ENCODE measurements around the gene MBP. TPM values are rescaled to one million over a fixed set of nuclear protein-coding genes. Genes with fewer than 3 reads are reported as not detected.

MBP gene
- total and polyA plus RNA-seq, 10 of the 15 experiments (the other 5 are each of a cell fraction or from before 2014, with no cell fraction given), result 12.2 to 67.8 (median 42.1) TPM

GRCh38 chr18:77012806-77013541 lies 119.6 kb downstream of the MBP start:
- ATAC-seq (no peak), DNase-seq (ENCODE audit: low read depth, low spot score) (no peak), FAIRE-seq (no peak)
- RAD21 ChIA-PET (ENCODE audit: unreplicated experiment), result interaction anchor here (1.7 kb wide), 2 partner anchors 12 to 199 kb away, joined by 5 to 7 read pairs; no protein-coding TSS in a partner anchor
- Histone ChIP-seq H2AFZ (ENCODE audit: control insufficient read depth, low read depth, low read length) (no peak overlapping the region), H3K9ac (ENCODE audit: control insufficient read depth, insufficient read depth, low read length) (no peak overlapping the region), H3K4me2 (ENCODE audit: control insufficient read depth, insufficient read depth) (no peak overlapping the region), H3K79me2 (ENCODE audit: control insufficient read depth, insufficient read depth, low read length) (no peaks in the 10 kb centered on the region), H4K20me1 (ENCODE audit: control insufficient read depth, insufficient read depth) (no peaks in the 10 kb centered on the region), H3K36me3 (ENCODE audit: control insufficient read depth in 2 of 2, insufficient read depth in 2 of 2, low read length in 1 of 2) (peaks cover 9 to 14% of the 10 kb centered on the region in 2 experiments), H3K4me3 (no peak overlapping the region), H3K9me3 (replicated peaks; ENCODE audit: control insufficient read depth, insufficient read depth, low read length) (no peaks in the 10 kb centered on the region), H3K27ac (ENCODE audit: control insufficient read depth, insufficient read depth) (no peak overlapping the region), H3K4me1 (ENCODE audit: control insufficient read depth, insufficient read depth, low read length) (no peaks in the 10 kb centered on the region), H3K27me3 (replicated peaks in 1 of 2; ENCODE audit: control insufficient read depth in 2 of 2, insufficient read depth in 2 of 2, low read length in 1 of 2) (no peaks in the 10 kb centered on the region)
- CTCF ChIA-PET, result interaction anchor here (0.6 to 1.5 kb wide), 4 partner anchors 12 to 29 kb away, joined by 3 to 4 read pairs (median 4); no protein-coding TSS in a partner anchor
- in situ Hi-C loops (cut with MboI), result no loop called here
- no TSS peak for BruUV-seq (replicated peaks)
- intact Hi-C loops (cut with micrococcal nuclease; ENCODE audit: unreplicated experiment), result no loop called here
- TF ChIP-seq PAX5 (IDR thresholded peaks at IDR 0.05; ENCODE audit: borderline replicate concordance, low read depth, low read length), result no peak
- no peak for TF ChIP-seq SPI1 (IDR thresholded peaks at IDR 0.05; ENCODE audit: borderline replicate concordance, insufficient read depth, low read depth, low read length)
- TF ChIP-seq SMC3 (IDR thresholded peaks at IDR 0.05; ENCODE audit: borderline replicate concordance, low read length), result no peak
- no peak for TF ChIP-seq CREB1 (IDR thresholded peaks at IDR 0.05; ENCODE audit: low read depth)
- TF ChIP-seq CREM (IDR thresholded peaks at IDR 0.05; ENCODE audit: low read depth), result no peak
- no peak for TF ChIP-seq YY1 (IDR thresholded peaks at IDR 0.05; ENCODE audit: low read depth, low read length)
- no peak for TF ChIP-seq ZNF622 (IDR thresholded peaks at IDR 0.05)
- TF ChIP-seq, protein P1, sequence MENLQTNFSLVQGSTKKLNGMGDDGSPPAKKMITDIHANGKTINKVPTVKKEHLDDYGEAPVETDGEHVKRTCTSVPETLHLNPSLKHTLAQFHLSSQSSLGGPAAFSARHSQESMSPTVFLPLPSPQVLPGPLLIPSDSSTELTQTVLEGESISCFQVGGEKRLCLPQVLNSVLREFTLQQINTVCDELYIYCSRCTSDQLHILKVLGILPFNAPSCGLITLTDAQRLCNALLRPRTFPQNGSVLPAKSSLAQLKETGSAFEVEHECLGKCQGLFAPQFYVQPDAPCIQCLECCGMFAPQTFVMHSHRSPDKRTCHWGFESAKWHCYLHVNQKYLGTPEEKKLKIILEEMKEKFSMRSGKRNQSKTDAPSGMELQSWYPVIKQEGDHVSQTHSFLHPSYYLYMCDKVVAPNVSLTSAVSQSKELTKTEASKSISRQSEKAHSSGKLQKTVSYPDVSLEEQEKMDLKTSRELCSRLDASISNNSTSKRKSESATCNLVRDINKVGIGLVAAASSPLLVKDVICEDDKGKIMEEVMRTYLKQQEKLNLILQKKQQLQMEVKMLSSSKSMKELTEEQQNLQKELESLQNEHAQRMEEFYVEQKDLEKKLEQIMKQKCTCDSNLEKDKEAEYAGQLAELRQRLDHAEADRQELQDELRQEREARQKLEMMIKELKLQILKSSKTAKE (IDR thresholded peaks at IDR 0.05; ENCODE audit: low read depth, poor library complexity, severe bottlenecking), result no peak
- WGBS (ENCODE audit: insufficient coverage, insufficient replicate concordance, low lambda C conversion rate, missing lambda C conversion rate), result 83% methylated on average over 6 of the region's 6 CpGs
- POLR2A ChIA-PET, result no interaction called here
- SMC1A ChIA-PET (ENCODE audit: uncharacterized antibody, unreplicated experiment), result interaction anchor here (0.7 to 1.1 kb wide), 5 partner anchors 9 to 199 kb away, joined by 3 to 4 read pairs (median 3); no protein-coding TSS in a partner anchor

Measured in GM12878 (cell line).